ENCODE results near the gene MCM10.

- TF ChIP-seq POLR2A (IDR thresholded peaks at IDR 0.05) = no peak
- TF ChIP-seq, protein P1, sequence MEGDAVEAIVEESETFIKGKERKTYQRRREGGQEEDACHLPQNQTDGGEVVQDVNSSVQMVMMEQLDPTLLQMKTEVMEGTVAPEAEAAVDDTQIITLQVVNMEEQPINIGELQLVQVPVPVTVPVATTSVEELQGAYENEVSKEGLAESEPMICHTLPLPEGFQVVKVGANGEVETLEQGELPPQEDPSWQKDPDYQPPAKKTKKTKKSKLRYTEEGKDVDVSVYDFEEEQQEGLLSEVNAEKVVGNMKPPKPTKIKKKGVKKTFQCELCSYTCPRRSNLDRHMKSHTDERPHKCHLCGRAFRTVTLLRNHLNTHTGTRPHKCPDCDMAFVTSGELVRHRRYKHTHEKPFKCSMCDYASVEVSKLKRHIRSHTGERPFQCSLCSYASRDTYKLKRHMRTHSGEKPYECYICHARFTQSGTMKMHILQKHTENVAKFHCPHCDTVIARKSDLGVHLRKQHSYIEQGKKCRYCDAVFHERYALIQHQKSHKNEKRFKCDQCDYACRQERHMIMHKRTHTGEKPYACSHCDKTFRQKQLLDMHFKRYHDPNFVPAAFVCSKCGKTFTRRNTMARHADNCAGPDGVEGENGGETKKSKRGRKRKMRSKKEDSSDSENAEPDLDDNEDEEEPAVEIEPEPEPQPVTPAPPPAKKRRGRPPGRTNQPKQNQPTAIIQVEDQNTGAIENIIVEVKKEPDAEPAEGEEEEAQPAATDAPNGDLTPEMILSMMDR (IDR thresholded peaks at IDR 0.05) = no peak
Observed at GRCh38 chr10:13234172-13234571, 72.8 kb downstream of the MCM10 start, which contains the start of gene UCMA.
